HG02884 (cell line): ENCODE measurements around the gene RIPK4.

Source experiments
- ATAC-seq: cut with Tn5 transposase; IDR thresholded peaks from one replicate; pipeline ENCODE4 v1.9.1; 2021; ENCODE audit warnings: mild to moderate bottlenecking, moderate library complexity; ENCODE audit not compliant: unreplicated experiment

Gene RIPK4

DNA sequence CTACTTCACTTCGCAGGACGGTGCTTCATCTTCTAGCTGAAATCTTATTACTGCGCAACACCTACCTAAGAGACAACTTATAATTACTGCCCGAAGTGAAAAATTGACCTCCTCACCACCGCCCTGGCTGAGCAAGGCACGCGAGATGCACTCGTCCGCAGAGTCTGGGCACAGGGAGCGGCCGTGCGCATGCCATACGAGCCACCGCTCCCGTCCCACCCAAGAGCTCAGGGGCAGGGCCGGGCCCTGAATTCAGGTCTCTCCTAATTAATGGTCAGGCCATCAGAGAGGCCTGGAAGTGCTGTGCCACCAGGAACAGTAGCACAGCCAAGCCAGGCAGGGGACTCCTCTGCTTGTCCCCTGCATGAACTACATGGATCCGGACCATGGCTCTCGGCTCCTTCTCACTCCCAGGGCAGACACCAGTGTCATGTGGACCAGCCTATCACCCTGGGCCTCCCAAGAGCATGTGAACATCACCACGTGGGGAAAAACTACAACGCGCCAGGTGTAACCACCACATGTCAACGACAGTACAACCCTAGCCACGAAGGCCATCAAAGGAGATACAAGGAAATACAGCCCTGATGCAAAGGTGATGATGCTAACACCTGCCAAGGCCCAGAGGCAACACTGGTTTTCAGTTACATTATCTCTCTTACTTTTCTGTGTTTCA, 11.5 kb downstream of the RIPK4 start:
- ATAC-seq: no peak

- no peak for ATAC-seq
Observed at GRCh38 chr21:41754479-41754891, 12.4 kb downstream of the RIPK4 start.

DNA sequence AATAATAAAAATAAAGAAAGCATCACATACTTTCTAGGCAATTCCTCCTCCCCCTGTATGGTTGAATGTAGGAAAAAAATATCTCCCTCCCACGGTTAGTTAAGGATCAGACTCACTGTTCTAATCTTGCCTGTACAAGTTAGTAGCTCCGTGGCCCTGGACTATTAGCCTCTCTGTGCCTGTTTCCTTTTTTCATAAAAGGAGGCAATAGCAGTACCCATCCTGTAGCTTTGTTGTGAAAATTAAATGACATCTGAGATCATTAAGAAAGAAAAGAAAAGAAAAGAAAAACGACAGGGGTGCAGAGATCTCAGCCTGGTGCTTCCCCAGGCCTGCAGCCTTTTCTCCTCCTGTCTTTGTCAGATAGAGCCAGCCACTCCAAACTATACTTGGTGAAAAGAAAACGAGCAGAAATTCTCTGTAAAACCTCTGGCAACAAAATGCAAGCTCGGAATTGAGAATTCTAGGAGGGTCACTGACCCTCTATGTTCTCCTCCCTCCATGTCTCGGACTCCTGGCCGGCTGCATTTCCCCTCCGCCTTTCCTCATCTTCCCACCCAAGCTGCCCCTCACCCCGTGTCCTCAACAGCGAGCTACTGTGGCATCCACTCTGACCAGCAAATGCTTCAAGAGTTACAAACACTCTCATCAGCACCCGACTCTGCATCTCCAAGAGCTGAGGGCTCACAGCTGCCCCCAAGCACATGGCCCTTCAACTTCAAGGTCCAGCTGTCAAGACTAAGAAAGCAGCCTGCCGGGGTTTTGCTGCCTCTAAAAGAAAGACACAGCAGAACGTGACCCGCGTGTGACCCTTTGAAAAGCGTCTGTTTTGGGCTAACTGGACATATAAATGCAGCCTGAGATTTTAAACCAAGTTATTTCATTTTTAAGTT, 13.6 kb downstream of the RIPK4 start:
- no peak for ATAC-seq

GRCh38 chr21:41752231-41752681, 14.6 kb downstream of the RIPK4 start:
- ATAC-seq: no peak

GRCh38 chr21:41751611-41752011, 15.2 kb downstream of the RIPK4 start:
- no peak for ATAC-seq

GRCh38 chr21:41750532-41751151, 16.2 kb downstream of the RIPK4 start:
- no peak for ATAC-seq

GRCh38 chr21:41750051-41750450, 16.8 kb downstream of the RIPK4 start:
- no peak for ATAC-seq

DNA sequence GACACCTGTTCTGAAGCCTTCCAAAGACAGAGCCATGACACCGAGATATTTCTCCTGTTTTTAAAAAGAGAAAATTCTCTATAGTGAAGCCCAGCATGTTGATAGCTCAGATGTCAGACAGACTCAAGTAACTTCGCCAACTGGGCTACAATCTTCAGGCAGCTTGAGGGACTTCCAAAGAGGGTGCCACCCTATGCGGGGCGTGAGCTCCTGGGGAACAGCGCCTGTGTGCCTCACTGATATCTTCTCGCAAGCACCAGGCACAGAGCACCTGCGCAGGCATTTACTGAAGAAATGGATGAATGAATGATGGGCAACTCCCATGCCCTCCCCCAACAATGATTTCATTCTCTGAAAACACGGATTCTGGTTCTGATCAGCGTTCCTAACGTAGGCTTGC, 17.6 kb downstream of the RIPK4 start:
- no peak for ATAC-seq

DNA sequence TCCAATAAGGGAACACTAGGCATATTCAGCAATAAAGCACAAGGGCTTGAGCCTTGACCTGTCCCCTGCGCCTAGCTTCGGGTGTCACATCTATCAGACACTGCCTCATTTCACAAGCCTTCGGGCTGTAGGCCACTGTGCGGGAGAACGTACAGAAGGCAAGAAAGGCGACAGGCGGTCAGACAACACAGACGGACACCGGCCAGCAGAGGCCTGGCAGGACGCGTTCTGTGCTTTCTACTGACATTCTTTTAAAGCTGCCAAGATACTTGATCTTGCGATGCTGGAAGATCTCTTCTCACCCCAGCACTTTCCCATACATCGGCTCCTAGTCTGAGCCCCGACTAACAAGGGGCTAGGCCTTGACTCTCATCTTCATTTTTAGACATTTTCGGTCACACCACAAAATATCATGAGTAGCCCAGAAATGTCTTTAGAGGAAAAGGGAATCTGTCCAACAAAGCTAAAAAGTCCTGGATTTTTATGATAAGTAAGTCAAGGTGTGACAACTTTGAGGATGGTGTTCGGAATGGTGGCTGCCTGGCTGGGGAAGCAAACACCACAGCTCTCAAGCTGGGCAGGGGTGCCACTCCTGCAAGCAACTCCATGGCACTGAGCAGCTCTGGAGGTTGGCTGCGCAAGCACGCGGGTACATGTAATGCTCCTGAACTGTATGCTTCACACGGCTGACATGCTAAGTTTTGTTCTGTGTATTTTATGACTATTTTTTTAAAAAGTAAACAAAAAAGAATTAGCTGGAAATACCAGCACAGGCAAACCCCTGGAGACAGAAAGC, 18.7 kb downstream of the RIPK4 start:
- ATAC-seq: no peak

DNA sequence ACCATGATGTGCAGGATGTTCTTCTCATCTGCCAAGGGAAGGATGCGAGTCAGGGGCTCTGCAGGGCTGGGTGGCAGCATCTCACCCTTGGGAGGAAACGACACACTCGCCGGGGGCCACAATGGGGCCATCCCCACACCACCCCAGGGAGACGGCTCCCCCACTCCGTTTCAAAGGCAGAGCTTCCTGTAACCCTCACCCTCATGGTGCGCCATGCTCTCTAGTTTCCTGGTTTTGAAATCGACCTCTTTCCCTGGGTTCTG, 20.2 kb downstream of the RIPK4 start:
- ATAC-seq: no peak

DNA sequence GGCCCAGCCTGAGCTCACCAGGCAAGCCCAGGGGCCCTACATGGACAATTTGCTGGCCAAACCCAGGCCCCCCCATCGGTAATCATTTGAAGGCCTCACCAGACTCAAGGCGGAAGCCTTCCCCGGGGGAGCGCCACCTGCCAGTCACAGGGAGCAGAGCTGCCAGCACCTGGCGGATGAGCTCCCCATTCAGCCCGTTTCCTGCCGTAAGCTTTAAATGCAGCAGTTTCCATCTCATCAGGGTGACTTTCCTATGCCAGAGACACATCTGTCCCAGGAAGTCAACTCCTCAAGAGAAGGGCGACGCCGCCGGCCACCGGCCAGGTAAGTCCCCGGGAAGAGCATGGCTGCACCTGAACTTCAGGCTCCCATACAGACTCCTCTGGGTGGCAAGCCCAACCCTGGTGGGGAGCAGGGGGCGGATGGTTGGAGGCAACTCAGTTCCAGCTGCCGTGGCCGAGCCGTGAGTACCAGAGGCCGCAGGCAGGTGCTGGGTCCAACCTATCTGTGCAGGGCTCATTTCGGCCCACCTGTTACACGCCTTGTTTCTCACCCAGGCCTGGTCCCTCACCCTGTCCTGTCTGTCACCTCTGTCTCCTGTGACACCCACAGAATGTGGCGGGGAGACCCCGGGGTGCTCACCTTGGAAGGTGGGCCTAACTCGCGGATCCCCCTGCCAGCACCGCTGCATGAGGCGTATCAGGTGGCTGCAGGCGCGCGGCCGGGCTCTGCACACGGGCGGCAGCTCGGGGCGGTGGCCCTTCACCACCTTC, 20.7 kb downstream of the RIPK4 start:
- no peak for ATAC-seq

DNA sequence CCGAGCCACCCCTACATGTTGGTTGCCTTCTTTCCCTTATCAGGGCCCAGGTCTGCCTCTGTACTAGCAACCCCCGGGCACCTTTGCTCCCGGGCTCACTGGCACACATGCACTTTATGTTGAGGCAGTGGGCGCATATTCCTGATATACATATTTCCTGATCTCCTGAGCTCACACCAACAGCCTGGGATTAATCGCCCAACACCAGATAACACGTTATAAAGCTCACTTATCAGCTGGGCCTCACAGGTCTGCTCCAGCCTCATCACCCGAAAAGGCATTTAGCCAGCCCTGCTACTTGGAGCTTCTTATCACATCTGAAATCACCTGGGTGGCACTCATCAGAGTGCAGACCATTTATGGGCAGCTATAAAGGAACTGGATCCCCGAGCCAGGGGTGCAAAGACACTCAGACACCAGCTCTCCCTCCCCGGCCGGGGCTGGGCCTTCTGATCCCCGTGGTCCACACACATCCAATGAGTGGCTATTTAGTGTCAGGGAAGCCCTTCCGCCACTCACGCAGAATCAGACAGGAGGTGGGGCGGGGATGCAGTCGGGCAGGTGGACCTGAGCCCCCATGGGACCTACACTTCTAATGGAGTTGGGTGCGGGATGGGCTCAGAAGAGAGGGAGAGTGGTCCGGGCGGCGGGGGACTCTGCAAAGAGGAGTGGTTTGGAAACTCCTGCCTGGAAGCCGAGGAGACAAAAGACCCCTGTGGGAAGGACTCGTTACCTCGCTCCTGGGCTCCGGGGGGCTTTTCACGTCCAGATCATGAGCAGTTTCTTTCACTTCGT, 21.6 kb downstream of the RIPK4 start:
- no peak for ATAC-seq

DNA sequence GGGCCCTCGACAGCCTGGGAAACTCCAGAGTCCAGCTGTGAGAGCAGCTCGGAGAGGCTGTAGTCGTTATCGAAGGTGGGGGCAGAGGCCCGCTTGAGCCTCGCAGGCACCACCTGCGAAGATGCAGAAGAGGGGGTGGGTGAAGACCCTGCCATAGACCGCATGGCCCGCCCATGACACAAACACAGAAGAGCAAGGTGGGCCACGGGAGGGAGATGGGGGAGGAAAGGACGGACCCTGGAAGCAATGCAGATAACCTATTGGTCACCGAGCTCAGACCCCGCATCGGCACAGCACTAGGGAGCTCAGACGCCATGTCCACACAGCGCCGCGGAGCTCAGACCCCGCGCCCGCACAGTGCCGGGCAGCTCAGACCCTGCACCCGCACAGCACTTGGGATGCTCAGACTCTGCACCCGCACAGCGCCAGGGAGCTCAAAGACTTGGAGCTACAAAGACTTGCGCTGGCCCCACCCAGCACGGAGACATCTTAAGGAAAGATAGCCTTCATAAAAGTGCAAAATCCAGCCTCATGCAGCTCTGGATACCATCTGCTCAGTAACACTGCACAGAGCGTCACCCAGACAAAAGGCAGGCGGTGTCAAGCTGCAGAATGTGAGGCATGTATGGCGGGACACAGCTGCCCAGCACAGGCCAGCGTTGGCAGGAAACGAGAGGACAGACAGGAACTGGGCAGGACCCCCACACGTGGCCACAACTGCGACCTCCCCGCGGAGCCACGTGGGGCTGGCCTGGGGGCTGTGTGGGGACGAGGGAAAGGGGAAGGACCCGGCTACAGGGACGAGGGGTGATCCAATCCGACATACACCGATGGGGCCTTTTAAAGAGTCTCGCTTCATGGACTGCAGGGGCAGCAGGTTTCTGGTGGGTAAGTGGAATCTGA, 22.6 kb downstream of the RIPK4 start:
- no peak for ATAC-seq

- ATAC-seq: no peak
Observed at GRCh38 chr21:41743321-41744027, 23.4 kb downstream of the RIPK4 start.

DNA sequence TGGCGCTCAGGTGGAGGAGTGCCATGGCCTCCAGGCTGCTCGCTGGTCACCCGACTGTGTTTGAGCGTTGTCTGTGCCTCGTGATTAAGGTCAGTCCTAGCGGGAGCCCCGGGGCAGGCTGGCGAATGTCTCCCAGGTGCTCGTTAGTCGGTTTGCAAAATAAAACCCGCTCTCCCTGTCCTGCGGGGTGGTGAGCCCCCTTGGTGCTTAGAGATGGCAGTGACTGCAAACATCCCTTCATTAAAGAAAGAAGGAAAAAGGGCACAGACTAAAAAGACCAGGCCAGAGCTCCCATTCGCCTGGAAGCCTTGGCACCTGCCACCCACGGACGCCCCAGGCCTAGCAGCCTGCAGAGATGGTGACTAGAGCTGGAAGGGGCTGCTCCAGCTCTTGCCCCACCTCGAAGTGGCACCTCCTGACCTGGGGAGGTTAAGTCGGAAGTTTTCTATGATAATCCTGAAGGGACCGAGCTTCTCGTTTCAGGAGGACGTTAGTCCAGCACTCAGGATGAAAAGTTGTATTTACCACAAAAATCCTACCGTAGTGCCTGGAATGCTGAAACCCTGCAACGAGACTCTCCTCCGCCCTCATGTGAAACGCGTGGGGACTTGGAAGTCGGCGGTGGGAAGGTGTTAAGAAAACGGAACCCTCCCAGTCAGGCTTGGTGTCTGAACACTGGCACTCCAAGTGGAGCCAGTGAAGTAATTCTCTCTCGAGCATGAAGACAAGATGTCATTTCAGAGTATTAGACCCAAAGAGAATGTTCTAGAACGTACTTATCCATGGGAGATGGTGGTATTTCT, 24.6 kb downstream of the RIPK4 start:
- no peak for ATAC-seq

DNA sequence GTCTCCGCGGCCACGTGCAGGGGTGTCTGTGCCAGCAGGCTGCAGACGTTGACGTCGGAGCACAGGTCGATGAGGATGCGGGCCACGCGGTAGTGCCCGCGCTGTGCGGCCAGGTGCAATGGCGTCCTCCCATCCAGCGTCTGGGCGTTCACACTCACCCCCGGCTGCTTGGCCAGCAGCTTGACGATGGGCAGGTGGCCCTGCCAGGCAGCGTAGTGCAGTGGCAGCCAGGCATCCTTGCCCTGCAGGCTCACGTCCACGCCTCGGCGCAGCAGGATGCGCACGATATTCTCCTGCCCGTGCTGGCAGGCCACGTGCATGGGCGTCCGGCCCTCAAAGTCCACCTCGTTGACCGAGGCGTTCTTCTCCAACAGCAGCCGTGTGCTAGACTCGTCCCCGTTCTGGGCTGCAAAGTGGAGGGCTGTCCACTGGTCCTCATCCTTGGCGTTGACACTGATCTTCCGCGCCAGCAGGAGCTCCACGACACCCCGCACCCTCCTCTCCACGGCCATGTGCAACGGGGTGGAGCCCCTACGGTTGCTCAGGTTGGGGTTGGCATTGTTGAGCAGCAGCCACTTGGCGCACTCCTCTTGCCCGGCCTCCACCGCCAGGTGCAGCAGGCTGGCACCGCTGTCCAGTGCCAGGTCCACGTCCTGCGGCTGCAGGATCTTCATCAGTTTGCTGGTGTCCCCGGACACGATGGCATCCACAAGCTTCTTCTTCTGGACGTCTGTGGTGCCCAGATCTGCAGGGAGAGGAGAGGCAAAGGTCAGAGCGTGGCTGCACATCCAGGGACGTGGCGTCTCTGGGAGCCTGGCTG, 25.4 kb downstream of the RIPK4 start:
- no peak for ATAC-seq
